ENCODE measurements around the gene JARID2.

JARID2 gene

DNA sequence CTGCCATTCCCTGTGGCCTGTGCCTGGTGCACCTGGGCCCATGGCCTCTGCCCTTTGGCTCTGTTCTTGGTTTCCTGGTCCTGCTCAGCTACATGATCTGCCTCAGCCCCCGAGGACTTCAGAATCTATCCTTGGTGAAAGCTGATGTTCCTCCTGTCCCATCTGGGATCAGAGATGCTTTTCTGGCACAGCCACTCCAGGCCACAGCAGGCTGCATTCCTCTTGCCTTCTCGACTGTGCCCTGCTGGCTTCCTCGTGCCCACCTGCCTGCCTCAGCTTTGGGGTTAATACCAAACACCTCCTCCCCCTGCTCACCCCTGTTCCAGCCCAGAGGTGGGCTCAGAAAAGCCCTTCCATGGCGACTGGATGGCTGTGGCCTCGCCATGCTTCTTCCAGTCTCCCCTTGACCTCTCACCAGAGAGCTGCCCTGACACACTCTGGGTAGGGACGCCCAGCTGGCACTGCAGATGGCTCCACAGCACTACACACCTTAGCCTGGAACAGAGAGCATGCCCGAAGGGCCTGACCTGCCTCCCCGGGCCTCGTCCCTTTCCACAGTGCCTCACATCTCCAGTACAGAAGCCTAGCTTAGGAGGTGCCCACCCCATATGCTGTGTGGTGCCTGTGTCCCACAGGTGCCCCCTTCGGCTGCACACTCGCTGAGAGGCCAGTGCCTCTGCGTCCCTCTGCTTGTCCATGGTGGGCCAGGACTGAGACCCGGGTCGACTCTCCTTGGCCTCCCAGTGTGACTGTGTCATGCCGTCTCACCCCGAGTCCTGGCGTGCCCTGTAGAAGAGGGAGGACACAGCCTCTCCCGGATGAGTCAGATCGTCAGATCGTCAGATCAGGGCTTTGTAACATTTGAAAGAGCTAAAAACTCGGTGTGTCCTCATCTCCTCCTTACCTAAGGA, 268.2 kb downstream of the JARID2 start:
- no peak for DNase-seq

DNA sequence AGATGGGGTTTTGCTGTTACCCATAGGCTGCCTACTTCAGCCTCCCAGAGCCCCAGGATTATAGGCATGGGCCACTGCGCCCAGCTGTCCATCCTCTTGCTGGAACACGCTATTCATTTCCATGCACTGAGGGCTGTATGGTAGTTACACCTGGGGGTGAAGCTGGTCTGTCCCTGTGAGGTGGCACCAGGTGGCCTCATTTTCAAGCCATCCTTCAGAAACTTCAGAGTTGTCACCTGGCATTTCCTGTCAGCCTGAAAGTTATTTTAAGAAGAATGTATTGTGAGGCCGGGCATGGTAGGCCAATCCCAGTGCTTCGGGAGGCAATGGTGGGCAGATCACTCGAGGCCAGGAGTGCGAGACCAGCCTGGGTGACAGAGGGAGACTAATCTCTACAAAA, 269.4 kb downstream of the JARID2 start:
- no peak for DNase-seq

DNA sequence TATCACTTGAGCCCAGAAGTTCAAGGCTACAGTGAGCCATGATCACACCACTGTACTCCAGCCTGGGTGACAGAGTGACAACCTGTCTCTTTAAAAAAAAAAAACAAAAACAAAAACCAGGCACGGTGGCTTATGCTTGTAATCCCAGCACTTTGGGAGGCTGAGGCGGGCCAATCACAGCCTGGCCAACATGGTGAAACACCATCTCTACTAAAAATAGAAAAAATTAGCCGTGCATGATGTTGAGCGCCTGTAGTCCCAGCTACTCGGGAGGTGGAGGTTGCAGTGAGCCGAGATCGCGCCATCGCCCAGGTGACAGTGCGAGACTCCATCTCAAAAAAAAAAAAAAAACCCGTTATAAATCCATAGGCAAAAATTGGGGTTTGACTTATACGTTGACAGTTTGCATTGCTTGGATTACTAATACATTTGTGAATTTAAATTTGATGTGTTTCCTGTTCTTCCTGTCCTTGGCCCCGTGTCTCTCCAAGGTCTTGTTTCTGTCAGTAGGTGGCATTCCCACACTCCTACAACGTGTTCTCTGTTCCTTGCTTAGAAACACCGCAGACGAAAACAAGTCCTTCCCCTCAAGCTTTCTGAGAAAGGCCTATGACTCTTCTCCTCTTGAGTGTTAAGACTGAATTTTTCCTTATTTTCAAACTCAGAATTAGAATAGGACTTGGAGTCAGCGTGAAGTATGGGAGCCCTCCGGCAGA, 269.9 kb downstream of the JARID2 start:
- no peak for DNase-seq

DNA sequence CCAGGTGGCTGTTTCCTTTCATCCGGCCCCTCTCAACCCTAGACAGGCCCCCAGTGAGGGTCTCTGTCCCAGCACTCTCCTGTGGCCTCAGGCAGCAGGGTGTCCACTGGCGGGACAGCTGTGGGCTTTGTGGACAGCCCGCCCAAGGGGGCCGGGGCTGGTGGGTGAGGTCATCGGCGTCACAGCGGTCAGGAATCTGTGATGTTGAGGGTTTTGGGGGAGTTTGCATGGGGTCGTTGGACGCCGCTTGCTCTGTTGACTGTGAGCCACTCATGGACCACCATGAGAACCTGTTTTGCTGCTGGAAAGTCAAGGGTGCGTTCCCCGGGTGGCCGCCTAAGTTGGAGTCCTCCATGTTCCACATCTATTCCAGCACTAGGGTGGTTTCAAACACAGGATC, 270.5 kb downstream of the JARID2 start:
- DNase-seq, result no peak

DNA sequence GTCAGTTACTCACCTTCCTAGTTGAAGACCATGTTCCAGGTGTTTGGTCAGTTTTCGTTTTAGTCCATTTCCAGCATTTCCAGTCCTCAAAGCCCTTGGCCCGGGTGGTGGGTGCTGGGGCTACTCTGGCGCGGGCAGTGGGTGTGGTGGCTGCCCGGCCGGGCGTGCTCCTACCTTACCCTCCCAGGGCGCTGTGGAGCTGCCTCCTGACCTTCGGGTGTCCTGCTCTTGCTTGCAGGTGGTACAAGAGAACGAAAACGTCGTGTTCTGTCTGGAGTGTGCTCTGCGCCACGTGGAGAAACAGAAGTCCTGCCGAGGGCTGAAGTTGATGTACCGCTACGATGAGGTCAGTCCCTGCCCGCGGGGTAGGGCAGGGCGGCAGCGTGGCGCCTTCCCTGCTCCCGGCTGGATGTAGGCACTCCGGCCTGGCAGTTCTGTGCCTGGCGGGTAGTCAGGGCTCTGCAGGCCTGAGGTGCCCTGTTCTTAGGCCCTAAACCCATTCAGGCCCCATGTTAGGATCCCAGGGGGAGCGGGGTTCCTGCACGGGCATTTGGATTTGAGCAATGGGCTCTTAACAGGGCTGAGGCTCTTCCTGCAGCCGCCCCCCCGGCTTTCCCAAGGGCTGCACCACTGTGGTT, 271.2 kb downstream of the JARID2 start:
- DNase-seq, result no peak

DNA sequence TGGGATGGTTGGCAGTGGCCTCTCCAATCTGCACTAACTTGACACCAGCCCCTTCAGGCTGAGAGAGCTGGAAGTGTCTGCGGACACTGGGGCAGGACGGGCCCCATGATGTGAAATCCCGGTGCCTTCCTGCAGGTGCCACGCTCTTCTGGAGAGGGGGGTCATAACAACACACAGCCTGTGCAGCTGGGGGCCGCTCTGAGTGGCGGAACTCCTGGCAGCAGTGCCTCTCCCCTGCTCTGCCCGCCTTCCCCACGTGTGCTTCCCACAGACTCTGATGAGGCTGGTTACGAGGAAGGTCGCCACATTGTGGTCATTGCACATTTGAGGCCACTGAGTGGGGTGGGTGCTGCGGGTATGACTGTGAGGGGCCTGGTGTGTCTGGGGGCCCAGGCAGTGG, 271.7 kb downstream of the JARID2 start:
- no peak for DNase-seq

DNA sequence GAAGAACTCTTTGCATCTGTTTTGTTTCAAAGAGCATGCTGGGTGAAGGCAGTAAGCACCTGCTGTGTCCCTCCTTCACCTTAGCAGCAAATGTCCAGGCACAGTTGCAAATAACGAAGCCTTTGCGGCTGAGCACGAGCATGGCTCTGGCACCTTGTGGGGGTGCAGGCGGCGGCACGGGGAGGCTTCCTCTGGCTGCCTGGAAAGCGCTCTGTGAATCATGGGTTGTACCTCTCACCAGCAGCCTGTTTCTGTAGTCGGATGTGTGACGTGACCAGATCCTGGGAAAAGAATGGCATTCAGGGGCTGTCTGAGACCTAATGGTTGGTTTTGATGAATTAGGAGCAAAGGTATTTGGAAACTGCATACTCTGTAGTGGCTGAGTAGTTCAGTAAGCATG, 272.2 kb downstream of the JARID2 start:
- DNase-seq, result no peak

DNA sequence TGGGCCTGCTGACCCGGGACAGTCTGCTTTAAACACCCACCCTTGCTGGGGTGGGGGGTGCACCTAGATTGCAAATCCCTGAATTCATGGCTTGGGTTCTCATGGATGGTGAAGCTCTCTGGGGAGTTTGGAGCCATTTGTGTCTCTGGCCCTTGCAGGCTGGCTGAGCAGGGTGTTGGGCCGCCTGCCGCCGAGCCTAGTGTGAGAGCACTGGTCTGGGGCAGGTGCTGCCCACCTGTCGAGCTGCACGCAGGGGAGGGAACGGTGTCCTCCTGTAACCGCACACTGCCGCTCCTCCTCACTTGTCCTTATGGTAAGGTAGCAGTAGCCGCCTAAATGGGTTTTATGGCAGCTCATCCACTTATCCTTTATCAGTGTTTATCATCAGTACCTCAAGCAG, 273.0 kb downstream of the JARID2 start:
- no peak for DNase-seq

DNA sequence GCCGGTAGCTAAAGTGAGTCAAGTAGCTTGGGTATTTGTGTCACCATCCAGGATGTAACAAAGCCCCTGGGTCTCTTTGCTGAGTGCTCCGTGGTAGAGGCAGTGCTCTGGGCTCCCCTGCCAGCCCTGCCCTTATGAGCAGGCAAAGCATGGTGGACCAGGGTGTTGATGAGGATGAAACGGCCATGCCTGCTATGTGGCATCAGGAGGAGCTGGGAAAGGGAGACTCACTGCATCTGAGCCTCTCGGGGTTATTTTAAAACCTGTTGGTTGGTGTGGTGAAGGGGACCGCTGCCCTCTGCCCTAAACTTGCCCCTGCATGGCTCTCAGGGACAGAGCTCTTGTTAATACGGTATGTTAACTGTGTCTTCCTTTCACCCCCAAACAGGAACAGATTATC, 273.8 kb downstream of the JARID2 start:
- no peak for DNase-seq

DNA sequence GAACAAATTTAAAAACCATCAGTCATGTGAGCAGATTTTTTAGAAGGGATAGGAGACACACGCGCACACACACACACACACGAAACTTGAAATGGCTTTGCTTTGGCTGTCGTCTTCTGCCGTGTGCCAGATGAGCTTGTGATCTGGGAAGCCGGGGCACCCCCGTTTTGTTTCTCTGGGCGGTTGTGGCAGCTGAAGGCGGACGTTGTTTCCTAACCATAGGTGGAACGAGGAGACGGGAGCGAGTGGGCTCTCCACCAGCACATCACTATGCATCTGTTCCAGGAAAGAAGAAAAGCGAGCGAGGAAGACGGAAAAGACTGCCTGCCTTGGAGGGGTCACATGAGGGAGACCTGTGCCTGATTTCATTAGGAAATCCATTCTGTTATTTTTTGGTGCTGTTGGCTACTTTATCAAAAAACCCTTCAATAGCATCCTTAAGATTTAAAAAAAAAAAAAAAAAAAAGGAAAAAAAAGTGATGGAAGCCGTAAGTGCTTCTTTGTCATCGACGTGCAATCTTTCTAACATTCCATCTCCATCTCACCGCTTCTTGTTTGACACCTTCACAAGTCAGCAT, 274.8 kb downstream of the JARID2 start:
- no peak for DNase-seq

DNA sequence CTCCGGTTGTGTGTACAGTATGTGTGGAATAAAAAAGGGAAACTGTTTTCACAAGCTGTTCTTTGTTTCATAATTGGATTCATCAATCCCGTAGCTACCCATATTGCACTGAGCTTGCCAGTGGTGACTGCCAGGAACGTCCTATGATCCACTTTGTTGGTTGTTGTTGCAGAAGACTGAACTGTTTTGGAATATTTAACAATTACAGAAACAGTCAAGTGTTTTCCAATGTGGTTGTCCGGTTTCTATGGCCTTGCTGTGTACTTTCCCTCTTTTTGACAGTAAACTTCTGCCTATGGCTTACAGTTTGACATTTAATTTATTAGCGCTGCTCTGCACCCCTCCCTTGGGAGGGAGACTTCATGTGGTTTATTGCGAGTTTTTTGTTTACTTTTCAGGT, 275.7 kb downstream of the JARID2 start:
- DNase-seq, result no peak

DNA sequence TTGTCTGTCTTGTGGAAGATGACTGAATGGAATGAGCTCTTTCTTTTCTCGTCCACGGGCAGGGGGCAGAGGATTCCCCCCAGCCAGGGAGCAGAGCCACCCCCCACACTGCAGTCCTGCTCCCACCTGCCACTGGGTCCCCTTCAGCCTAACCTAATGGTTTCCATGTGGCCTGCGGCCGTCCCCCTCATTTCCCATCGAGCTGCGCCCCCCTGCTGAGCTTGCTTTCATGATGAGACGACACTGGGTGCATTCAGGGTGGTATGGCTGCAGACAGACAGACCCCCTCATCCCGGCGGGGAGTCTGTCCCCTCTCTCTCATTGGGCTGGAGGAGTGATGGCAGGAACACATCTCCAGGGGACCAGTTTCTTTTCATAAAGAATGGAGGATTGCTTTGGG, 276.2 kb downstream of the JARID2 start:
- DNase-seq, result no peak

DNA sequence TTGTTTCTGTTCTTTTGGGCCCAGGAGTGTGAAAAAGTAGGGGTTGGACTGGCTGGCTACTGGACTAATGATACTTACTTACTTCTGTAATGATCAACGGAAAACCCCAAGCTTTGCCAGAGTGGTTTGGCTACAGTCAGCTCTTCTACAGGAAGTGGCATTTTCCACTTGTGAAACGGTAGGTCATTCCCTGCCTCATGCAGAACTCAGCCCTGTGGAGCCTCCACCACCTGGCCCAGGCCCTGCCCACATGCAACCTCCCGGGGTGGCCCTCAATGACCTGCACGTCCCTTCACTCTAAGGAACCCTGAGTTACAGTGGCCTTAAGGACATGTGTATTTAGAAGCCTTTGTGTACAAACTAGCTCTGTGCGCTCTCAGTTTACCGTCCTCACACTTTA, 276.6 kb downstream of the JARID2 start:
- DNase-seq, result no peak

DNA sequence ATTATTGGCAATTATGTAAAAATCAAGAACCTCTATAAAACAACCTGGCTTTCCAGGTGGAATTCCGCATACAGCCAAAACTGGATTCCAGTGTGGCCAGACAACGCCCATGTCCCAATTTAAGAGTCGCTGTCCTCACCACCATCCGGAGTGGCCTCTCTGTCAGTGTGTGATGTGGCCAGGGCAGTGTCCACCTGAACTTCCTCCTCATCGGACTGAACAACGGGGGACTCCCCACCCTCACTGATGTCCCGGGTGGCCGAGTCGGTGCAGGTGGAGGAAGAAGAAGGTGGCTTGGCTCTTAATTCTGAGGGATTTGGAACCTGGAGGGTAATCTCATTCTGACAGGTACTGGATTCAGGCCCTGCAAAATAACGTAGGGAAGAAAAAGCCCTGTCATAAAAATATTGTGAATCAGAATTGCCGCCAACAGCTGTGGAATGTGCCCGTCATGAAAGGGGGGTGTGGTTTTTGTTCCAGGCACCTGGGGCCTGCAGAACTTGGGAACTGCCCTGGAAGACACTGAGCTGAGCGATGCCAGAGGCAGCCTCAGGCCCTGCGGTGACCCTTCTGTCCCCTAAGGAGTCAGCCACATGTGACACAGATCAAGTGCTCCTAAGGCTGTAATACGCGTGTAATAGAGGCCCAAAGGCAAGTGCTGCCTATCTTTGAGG, 277.1 kb downstream of the JARID2 start:
- DNase-seq, result no peak

DNA sequence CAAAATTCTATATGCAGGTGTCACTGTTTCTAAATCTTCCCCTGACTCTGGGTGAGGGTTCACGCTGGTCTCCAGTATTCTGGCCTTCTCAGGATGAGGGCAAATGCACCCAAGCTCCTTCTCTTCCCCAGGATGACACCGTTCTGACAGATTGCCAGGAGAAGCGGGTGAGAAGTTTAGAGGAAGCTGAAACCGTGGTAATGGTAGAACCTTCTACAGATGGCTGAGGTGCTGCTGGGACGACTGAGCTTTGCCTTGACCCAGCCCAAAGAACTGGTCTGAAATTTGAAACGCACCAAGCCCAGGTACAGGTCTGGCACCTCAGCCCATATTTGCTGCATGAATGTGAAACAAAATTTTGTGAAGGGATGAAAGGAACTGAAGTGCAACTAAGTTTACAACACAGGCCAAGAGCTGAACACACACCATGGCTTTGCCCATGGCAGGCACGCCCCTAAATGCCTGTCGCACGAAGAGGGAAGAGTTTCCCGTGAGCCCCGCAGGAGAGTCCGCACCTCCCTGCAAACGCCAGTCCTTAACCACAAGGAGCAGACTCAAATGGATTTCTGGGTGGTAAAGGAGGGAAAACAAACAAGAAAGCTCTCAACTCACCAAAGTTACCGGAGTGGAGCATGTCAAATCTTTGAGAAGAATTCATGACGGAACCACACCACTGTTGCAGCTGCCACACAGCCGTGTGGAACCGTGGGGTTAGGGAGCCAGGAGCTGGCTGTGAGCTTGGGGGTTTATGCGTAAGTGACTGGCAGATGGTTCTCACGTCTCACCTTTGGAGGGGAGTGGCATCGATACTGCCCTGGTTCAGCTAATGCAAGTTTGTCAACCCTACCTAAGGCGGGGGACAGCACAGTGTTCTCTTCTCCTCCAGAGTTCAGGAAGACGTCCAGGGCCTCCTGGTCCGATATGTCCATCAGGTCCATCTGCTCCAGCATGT, 278.1 kb downstream of the JARID2 start:
- DNase-seq, result no peak

DNA sequence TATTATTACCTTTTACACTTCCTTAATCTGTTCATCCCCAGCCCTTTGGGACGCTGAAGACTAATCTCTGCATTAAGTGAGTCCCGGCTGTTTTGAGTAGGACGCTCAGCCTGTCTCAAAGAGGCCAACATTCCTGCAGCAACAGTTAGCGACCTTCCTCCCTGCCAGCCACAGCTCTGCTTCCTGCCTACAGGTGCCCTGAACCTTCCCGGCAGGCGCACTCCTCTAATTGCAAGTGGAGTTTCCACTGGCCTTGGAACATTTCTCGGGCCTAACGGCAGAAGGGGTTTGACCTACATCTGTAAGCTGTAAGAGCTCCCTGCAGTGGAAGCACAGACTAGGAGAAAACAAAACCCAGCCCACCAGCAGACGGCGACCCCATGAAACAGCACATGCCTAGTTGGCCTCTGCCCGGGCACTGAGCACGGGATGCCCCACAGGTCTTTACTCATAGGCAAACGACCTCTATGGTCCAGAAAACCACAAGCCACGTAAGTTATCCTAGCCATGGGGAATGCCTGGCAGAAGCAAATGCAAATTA, 279.1 kb downstream of the JARID2 start:
- DNase-seq, result no peak

DNA sequence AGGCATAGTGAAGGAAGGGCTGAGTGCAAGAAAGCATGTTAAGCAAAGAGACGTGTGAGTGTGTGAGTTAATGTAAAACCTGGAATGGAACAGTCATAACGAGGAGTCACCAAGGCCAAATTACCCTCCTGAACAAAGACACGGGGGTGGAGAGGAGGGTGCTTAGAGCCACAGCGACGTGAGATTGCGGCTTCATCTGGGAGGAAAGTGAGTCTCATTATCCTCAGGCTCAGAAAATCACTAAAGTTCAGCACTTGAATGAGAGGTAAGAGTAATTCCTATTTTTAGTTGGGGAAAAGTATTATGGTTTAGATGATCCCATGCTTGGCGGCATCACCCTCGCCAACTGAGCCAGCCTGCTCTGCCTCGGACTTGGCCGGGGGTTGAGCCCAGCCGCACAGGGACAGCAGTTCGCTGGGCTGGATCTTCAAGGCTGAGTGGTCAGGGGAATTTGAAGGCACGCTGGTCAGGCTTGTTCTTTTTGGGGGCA, 280.4 kb downstream of the JARID2 start:
- no peak for DNase-seq

DNA sequence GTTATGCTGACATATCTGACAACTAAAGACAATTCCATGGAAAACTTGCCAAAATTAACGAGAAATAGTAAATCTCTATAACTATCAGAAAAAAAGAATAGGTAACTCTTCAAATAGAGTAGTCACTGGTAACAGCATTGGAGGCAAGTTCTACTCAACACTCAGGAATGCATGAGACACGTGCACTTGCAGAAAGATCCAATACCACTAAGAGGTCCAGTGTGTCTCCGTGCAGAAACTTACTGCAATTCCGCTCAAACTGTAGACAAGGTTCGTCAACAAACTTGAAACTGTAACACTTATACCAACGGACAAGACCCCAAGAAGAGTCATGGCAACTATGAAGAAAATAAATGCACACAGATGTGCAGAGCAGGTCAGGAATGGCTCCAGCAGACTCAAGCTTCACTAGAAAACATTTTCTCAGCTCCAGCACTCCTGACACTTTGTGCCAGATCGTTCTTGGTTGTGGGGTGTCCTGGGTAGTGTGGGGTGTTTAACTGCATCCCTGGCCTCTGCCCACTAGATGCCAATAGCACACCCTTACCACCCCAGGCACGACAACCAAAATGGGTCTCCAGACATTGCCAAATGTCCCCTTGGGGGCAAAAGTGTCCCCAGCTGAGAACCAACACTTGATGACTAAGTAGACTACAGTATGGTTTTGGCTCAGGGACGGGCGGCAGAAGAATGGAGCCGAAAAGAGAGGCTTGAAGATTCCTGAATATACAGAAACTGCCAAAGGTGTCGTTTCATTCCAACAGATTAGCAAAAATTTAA, 282.2 kb downstream of the JARID2 start:
- DNase-seq, result no peak

DNA sequence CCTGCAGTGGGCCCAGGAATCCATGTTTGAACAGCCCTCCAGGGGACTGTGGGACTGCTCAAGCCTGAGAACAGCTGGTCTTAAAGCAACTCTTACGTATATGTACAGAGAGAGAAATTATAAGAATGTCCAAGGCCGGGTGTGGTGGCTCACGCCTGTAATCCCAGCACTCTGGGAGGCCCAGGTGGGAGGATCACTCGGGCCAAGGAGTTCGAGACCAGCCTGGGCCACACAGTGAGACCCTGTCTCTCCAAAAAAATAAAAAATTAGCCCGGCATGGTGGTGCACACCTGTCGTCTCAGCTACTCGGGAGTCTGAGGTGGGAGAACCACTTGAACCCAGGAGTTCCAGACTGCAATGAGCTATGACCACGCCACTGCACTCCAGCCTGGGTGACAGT, 283.0 kb downstream of the JARID2 start:
- no peak for DNase-seq

DNA sequence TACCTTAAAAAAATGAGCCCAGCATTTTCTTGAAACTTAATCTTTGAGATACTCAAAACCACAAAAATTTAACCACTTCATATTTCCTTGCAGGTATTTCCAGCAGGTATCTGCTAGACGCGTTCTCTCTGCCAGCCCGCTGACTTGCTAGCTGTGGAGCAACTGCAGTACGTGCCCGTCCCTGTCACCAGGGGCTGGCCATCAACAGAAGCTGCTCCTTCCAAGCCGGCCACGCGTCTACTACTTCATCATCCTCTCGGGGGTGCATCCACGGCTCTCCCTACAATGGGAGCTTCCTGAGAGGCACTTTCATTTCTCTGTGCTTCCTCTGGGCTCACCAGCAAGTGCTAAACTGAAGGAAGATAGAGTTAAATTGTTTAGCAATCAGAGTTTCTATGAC, 284.5 kb downstream of the JARID2 start:
- no peak for DNase-seq

Data from CD4-positive, alpha-beta T cell treated with Interleukin-6 for 4 hours (primary cell).